Activated CD4-positive, CD25-positive, alpha-beta regulatory T cell treated with anti-CD3 and anti-CD28 coated beads, Interleukin-2, amount 50 U/mL, for 24 hours (primary cell): ENCODE results near the gene BAX.

Experiments
- ATAC-seq, 2 donors: fragments of 150-1000 bp; cut with Tn5 transposase; one replicate each; pipeline ENCODE4 v1.10.0; 2021; ENCODE audit warnings: mild to moderate bottlenecking in 1 of 2, moderate library complexity in 1 of 2

The BAX gene

GRCh38 chr19:48988286-48988685 is 33.6 kb downstream of the BAX start:
- ATAC-seq: no peak

- no peak for ATAC-seq
These were observed 34.2 kb downstream of the BAX start for GRCh38 chr19:48988860-48989259.

- no peak for ATAC-seq
These were observed 35.1 kb downstream of the BAX start for GRCh38 chr19:48989701-48990291.

- no peak for ATAC-seq
These were observed 35.7 kb downstream of the BAX start for GRCh38 chr19:48990400-48990799.

GRCh38 chr19:48991011-48991609 is 36.4 kb downstream of the BAX start:
- ATAC-seq: no peak

- ATAC-seq: no peak
These were observed 37.4 kb downstream of the BAX start for GRCh38 chr19:48991873-48992580.

- ATAC-seq: no peak
These were observed 38.0 kb downstream of the BAX start for GRCh38 chr19:48992581-48993174.

GRCh38 chr19:48993175-48994034 is 38.7 kb downstream of the BAX start, which contains the start of the genes GYS1 and RUVBL2:
GYS1 (minus strand) TSS chr19:48993309; CDS start chr19:48993112, 197 bp downstream.
RUVBL2 (plus strand) TSS chr19:48993887; CDS start chr19:48993912, 25 bp downstream.
- peak; percentile 92 to 94 for ATAC-seq

GRCh38 chr19:48994035-48994386 is 39.3 kb downstream of the BAX start:
- no peak for ATAC-seq

GRCh38 chr19:48997972-48998371 is 43.3 kb downstream of the BAX start:
- no peak for ATAC-seq

- ATAC-seq: peak; percentile 77 to 86
These were observed 45.0 kb downstream of the BAX start for GRCh38 chr19:48999481-49000325.

GRCh38 chr19:49004133-49004532 is 49.5 kb downstream of the BAX start:
- ATAC-seq: no peak

GRCh38 chr19:49004964-49005614 is 50.4 kb downstream of the BAX start:
- no peak for ATAC-seq

- ATAC-seq: no peak
These were observed 52.2 kb downstream of the BAX start for GRCh38 chr19:49006905-49007304.

- no peak for ATAC-seq
These were observed 55.2 kb downstream of the BAX start for GRCh38 chr19:49009828-49010227.

GRCh38 chr19:49010453-49010852 is 55.8 kb downstream of the BAX start:
- no peak for ATAC-seq

- ATAC-seq: no peak
These were observed 56.5 kb downstream of the BAX start for GRCh38 chr19:49011194-49011593.
